GM10248 (cell line): ENCODE results near the gene HPGD.
A peak's percentile ranks its signal among the peaks of the same experiment; 100 is the strongest.

Experiments used
- CTCF ChIA-PET: fragments of 300-600 bp; sonication (Branson Sonifier 250); formaldehyde crosslinking; extraction: SDS; loops from one replicate; lab custom pipeline; 2021; ENCODE audit warnings: antibody characterized with exemption; lab: Yijun Ruan, JAX
- POLR2A ChIA-PET: fragments of 350-650 bp; sonication (Branson Sonifier 250); formaldehyde crosslinking; extraction: SDS; loops from one replicate; lab custom pipeline; 2020; ENCODE audit warnings: antibody characterized with exemption; lab: Yijun Ruan, JAX
- DNase-seq: peaks from one replicate; pipeline ENCODE4 v3.0.0; 2012; ENCODE audit errors: extremely low spot score
- CTCF ChIP-seq: IDR thresholded peaks from 2 replicates; pipeline ENCODE4 v1.5.1; 2012; ENCODE audit warnings: mild to moderate bottlenecking, low read depth; ENCODE audit errors: extremely low read depth, missing control alignments, control extremely low read depth

Gene HPGD

GRCh38 chr4:174532445-174532844 is 10.2 kb upstream of the HPGD start:
- POLR2A ChIA-PET: no interaction called here
- CTCF ChIA-PET: no interaction called here
- DNase-seq: no peak
- TF ChIP-seq CTCF: no peak

GRCh38 chr4:174531486-174531885 is 9.2 kb upstream of the HPGD start:
- no peak for TF ChIP-seq CTCF
- no peak for DNase-seq
- ChIA-PET CTCF (no interaction called here), POLR2A (no interaction called here)

- no peak for DNase-seq
- POLR2A ChIA-PET: no interaction called here
- no peak for TF ChIP-seq CTCF
- CTCF ChIA-PET: no interaction called here
These were observed 5.9 kb upstream of the HPGD start for GRCh38 chr4:174528226-174528625.

GRCh38 chr4:174526731-174527130 is 4.4 kb upstream of the HPGD start:
- DNase-seq: no peak
- TF ChIP-seq CTCF: no peak
- ChIA-PET CTCF (no interaction called here), POLR2A (no interaction called here)

GRCh38 chr4:174524242-174524641 is 2.0 kb upstream of the HPGD start:
- ChIA-PET POLR2A (no interaction called here), CTCF (interaction anchor here (1.0 kb wide), 1 partner anchor 13 kb away, joined by 3 read pairs; no protein-coding TSS in a partner anchor)
- DNase-seq: no peak
- no peak for TF ChIP-seq CTCF

GRCh38 chr4:174523025-174523693 is 871 bp upstream of the HPGD start:
- TF ChIP-seq CTCF: no peak
- POLR2A ChIA-PET: no interaction called here
- DNase-seq: no peak
- CTCF ChIA-PET: interaction anchor here (1.0 kb wide), 1 partner anchor 14 kb away, joined by 3 read pairs; no protein-coding TSS in a partner anchor

GRCh38 chr4:174521800-174522182 is 497 bp downstream of the HPGD start:
- POLR2A ChIA-PET: no interaction called here
- no peak for TF ChIP-seq CTCF

More at GRCh38 chr4:174521800-174522182, 497 bp downstream of the HPGD start:
- CTCF ChIA-PET: interaction anchor here (1.2 kb wide), 1 partner anchor 14 kb away, joined by 3 read pairs; no protein-coding TSS in a partner anchor
- DNase-seq: peak; percentile 13
